ENCODE measurements around the gene DLL4.

Gene DLL4

GRCh38 chr15:40912478-40912877 is 16.7 kb upstream of the DLL4 start:
- no peak overlapping the region for H3K4me2 ChIP-seq (ENCODE audit: insufficient read depth, low read length)
- H3K27me3 ChIP-seq (ENCODE audit: insufficient read depth, low read length, poor library complexity): no peaks in the 10 kb centered on the region
- TF ChIP-seq CTCF (IDR thresholded peaks at IDR 0.05; ENCODE audit: borderline replicate concordance, extremely low read depth, low read length, poor library complexity, severe bottlenecking): no peak
- no peak for TF ChIP-seq EZH2 (IDR thresholded peaks at IDR 0.05; ENCODE audit: borderline replicate concordance, low read depth, low read length, severe bottlenecking)
- DNase-seq (no peak), ATAC-seq (ENCODE audit: insufficient read depth, low read depth) (no peak)
- 0 out of 2 replicates have a peak, but pooled peaks cover under 1% of the 10 kb centered on the region for H3K4me1 ChIP-seq (ENCODE audit: insufficient read depth, low read length)
- H3K9ac ChIP-seq (ENCODE audit: low read depth, low read length): no peak overlapping the region
- H3K9me3 ChIP-seq (ENCODE audit: insufficient read depth, low read length, severe bottlenecking): no peaks in the 10 kb centered on the region
- no peaks in the 10 kb centered on the region for H4K20me1 ChIP-seq (ENCODE audit: insufficient read depth, low read length)
- no peak overlapping the region for H3K4me3 ChIP-seq (ENCODE audit: low read depth in 1 of 2, low read length in 2 of 2)
- H3K36me3 ChIP-seq (ENCODE audit: insufficient read depth, low read length): no peaks in the 10 kb centered on the region
- no peak overlapping the region for H3K27ac ChIP-seq (ENCODE audit: low read length)
- H2AFZ ChIP-seq (ENCODE audit: low read depth, low read length): no peak overlapping the region
- H3K79me2 ChIP-seq (ENCODE audit: insufficient read depth, low read length): no peaks in the 10 kb centered on the region

GRCh38 chr15:40914013-40914412 is 15.1 kb upstream of the DLL4 start:
- H3K36me3 ChIP-seq (ENCODE audit: insufficient read depth, low read length): no peaks in the 10 kb centered on the region
- H3K27me3 ChIP-seq (ENCODE audit: insufficient read depth, low read length, poor library complexity): no peaks in the 10 kb centered on the region
- ATAC-seq (ENCODE audit: insufficient read depth, low read depth) (no peak), DNase-seq (no peak)
- H2AFZ ChIP-seq (ENCODE audit: low read depth, low read length): no peak overlapping the region
- H3K9me3 ChIP-seq (ENCODE audit: insufficient read depth, low read length, severe bottlenecking): no peaks in the 10 kb centered on the region
- TF ChIP-seq CTCF (IDR thresholded peaks at IDR 0.05; ENCODE audit: borderline replicate concordance, extremely low read depth, low read length, poor library complexity, severe bottlenecking): no peak
- no peak for TF ChIP-seq EZH2 (IDR thresholded peaks at IDR 0.05; ENCODE audit: borderline replicate concordance, low read depth, low read length, severe bottlenecking)
- H3K9ac ChIP-seq (ENCODE audit: low read depth, low read length): no peak overlapping the region
- H3K4me1 ChIP-seq (ENCODE audit: insufficient read depth, low read length): no peaks in the 10 kb centered on the region
- no peak overlapping the region for H3K27ac ChIP-seq (ENCODE audit: low read length)
- H3K4me2 ChIP-seq (ENCODE audit: insufficient read depth, low read length): no peak overlapping the region
- no peaks in the 10 kb centered on the region for H3K79me2 ChIP-seq (ENCODE audit: insufficient read depth, low read length)
- H3K4me3 ChIP-seq (ENCODE audit: low read depth in 1 of 2, low read length in 2 of 2): no peak overlapping the region
- no peaks in the 10 kb centered on the region for H4K20me1 ChIP-seq (ENCODE audit: insufficient read depth, low read length)

- H3K4me3 ChIP-seq (ENCODE audit: low read depth in 1 of 2, low read length in 2 of 2): no peak overlapping the region
- H2AFZ ChIP-seq (ENCODE audit: low read depth, low read length): no peak overlapping the region
- no peaks in the 10 kb centered on the region for H3K27me3 ChIP-seq (ENCODE audit: insufficient read depth, low read length, poor library complexity)
- H3K9me3 ChIP-seq (ENCODE audit: insufficient read depth, low read length, severe bottlenecking): no peaks in the 10 kb centered on the region
- H3K36me3 ChIP-seq (ENCODE audit: insufficient read depth, low read length): no peaks in the 10 kb centered on the region
- H3K27ac ChIP-seq (ENCODE audit: low read length): no peak overlapping the region
- no peaks in the 10 kb centered on the region for H3K79me2 ChIP-seq (ENCODE audit: insufficient read depth, low read length)
- TF ChIP-seq EZH2 (IDR thresholded peaks at IDR 0.05; ENCODE audit: borderline replicate concordance, low read depth, low read length, severe bottlenecking) (no peak), CTCF (IDR thresholded peaks at IDR 0.05; ENCODE audit: borderline replicate concordance, extremely low read depth, low read length, poor library complexity, severe bottlenecking) (peak; percentile 26)
- H3K4me1 ChIP-seq (ENCODE audit: insufficient read depth, low read length): no peaks in the 10 kb centered on the region
- DNase-seq (no peak), ATAC-seq (ENCODE audit: insufficient read depth, low read depth) (0 out of 3 replicates have a peak, but pooled peaks have one; percentile 42)
- no peak overlapping the region for H3K4me2 ChIP-seq (ENCODE audit: insufficient read depth, low read length)
- H4K20me1 ChIP-seq (ENCODE audit: insufficient read depth, low read length): no peaks in the 10 kb centered on the region
- no peak overlapping the region for H3K9ac ChIP-seq (ENCODE audit: low read depth, low read length)
Observed at GRCh38 chr15:40914486-40914885, 14.7 kb upstream of the DLL4 start.
